NK-92 treated with Interleukin-12 subunit alpha and Interleukin-12 subunit beta, amount 100 ng/mL, for 24 hours (cell line): ENCODE results near the gene AFAP1.

Experiments used
- DNase-seq: peaks from one replicate; lab custom pipeline; 2025; lab: John Stamatoyannopoulos, UW

AFAP1 gene

DNA sequence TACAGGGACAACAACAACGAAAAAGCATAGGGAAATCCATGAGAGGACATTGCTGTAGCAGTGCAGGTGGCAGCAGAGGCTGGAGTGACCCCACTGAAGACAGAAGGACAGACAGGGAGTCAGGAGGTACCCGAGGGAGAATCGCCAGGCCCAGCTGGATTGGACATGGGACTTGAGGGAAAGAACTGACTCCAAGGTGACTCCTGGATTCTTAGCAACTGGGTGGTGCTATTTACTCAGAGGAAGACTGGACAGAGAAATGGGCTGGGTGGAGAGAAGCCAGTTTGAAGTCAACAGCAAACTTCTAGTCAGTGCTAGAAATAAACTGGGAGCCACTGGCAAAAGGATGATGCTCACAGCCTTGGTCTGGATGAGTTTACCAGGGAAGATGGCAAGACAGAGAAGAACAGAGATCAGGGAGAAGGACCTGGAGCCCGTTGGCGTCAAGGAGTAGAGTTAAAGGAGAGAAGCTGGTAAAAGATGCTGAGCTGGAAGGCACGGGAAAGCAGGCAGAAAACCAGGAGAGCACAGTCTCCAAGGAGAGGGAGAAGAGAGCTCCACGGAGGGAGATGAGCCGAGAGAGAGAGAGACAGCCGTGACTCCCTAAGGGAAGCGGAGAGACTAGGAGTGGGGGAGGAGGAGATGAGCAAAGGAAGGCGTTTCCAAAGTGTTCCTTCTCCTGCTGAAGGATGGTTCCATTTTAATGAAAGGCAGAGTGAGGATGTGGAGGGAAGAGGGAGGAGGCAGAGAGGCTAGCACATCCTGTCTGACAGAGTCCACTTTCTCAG, 119.4 kb downstream of the AFAP1 start:
- no peak for DNase-seq

DNA sequence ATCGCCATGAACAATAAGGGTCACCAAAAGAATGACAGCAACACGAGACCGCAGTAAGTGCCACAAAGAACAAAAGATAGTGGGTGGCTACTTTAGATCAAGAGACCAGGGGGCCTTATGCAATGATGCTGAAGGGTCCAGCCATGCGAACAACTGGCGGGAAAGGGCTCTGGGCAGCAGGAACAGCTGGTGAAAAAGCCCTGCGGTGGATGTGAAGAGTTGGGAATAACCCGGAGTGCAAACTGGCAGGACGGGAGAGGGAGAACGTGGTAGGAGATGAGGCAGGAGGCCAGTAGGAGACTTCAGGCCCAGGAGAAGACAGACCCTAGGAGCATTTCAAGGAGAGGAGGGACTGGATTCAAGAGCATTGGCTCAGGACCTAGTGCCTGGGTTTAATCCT, 120.2 kb downstream of the AFAP1 start:
- no peak for DNase-seq

DNA sequence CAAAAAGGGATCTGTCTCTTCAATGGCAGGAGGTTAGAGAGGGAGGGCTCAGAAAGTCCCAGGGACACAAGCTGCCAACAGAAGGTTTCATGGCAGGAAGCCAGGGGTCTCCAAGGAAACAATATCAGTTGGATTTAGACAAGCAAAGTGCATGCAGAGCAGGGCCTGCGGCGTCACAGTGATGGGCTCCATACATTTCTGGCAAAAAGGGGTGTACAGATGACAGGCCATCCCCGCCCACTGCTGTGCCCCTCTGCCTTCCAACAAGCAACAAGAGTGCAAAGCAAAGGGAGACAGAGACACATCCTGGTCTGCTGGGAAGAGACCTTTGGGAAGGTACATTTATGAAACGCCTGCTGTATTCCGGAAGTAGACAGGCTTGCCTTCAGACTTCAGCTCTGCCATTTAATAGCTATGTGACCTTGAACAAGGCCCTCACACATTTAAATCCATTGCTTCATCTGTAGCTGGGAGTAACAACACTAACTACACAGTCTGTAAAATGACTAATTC, 121.2 kb downstream of the AFAP1 start:
- DNase-seq, result no peak

- DNase-seq, result no peak
Observed at GRCh38 chr4:7817877-7818398, 121.7 kb downstream of the AFAP1 start.

- no peak for DNase-seq
Observed at GRCh38 chr4:7816771-7817170, 122.9 kb downstream of the AFAP1 start.

DNA sequence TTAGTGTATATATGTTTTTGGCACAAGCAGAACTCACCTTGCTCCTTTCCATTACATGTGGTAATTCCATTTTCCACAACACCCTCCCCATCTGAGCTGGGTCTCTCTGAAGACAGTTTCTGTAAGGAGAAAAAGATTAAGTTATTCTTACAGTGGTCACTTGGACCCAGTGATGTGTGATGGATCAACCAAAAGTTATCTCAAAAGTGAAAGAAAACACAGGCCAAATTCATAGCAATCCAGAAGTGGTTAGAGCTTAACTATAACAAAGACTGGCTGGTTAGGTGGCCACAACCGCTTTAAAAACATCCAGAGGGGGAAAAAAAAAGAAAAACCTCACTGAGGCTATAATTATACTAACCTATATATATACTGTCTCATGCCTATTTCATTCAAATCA, 123.7 kb downstream of the AFAP1 start:
- DNase-seq, result no peak

DNA sequence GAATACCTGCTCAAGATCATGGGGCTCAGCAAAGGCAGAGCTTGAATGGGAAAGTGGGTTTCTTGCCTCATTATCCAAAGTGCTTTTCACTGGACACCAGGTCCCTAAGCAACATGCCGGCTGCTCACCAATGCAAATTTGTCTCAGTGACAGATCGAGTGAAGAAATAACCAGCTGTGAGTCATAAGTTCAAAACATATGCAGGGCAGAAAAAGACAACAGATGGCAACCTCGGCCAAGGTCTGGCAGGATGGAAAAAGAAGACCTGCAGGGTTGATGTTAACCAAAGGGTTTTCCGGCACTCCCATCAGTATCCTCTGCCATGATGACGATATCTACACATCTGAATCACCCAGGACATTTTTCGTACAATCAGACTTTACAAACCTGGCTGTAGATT, 124.1 kb downstream of the AFAP1 start:
- no peak for DNase-seq

DNA sequence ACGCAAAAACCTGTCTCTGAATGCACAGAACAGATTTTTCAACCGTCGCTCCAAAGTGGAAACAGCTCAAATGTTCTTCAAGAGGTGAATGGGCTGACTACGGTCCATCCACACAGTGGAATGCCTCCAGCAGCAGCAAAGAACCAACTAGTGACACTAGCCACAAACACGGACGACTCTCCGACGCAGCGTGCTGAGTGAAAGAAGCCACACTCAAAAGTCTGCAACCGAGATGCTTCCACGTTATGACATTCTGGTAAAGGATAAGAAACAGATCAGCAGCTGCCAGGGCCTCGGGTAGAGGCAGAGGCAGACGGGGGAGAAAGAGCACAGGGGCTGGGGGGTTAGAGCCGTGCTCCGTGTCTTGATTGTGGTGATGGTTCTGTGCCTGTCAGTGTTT, 125.2 kb downstream of the AFAP1 start:
- DNase-seq, result no peak

DNA sequence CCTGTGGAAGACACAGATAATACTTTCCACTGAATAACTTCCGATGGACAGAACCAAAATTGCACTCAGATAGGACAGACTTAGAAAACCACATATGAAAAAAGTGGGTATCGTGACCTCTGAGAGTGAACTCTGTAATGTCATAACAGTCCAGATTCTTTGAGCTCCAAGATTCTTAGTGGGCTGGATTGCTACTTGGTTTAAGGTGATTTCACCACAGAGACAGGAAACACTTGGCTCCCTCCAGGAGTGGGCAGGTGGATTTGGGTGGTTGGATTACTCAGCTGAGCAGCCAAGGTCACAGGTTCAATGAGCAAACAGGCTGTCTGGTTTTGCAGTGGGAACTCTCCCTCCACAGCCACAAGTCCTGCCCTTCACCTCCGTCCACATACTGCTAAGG, 126.0 kb downstream of the AFAP1 start:
- no peak for DNase-seq

- no peak for DNase-seq
Observed at GRCh38 chr4:7812921-7813320, 126.7 kb downstream of the AFAP1 start.

DNA sequence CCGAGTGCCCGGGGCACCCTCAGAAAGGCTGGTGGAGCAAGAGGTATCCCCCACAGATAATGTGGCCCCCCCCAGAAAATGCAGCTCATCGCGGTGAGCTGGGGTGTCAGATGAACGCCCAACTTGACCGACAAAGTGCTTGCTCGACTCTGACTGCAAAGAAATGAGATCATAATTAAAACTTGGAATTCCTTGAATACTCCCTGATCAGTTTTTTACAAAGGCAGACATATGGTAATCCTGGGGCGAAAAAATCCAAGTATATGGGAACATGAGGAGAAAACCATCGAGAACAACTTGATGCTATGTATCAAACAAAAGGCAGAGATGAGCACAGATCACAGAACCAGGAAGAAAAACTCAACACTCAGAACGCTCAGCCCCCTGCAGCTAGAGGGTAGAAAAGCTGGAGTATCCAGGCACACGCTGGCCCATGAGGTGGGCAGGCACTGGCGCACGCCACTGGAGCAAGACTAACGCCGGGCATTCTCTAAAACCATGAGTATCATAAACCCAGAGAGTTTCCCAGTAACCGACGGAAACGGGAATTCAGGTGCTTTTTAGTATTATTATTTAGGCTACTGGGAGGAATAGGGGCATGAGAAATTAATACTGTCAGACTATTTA, 127.3 kb downstream of the AFAP1 start:
- no peak for DNase-seq

GRCh38 chr4:7811536-7812191, 128.0 kb downstream of the AFAP1 start:
- no peak for DNase-seq

DNA sequence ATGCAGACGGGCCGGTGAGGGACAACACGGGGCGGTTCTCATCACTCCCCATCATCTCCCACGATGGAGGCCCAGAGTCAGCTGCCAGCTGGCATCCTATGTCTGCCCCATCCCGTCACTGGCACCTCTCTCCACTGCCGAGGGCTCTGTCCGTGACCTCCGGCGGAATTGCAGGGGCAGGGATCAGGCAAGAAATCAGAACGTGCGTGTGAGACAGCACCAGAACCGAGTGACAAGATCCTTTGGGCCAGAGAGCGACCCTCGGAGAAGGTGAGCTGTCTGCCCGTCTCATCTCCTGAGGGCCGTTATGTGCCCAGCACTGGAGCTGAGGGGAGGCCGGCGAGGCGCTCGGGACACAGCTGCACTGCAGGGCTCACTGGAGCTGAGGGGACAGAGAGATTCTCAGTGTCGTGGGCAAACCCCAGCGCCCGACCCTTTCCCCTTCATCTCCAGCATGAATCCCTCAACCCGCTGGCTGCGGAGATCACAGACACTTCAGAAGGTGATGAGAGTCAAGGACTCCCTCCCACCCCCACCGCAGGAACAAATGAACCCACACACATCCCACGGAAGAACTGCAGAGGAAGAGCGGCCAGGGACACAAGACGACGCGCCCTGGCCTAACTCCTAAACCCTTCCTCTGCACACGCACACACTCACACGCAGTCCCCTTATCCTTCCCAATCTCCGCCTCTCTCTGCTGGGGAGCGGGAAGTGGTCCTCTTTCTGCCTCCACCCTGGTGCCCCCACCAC, 128.7 kb downstream of the AFAP1 start:
- no peak for DNase-seq

- DNase-seq, result no peak
Observed at GRCh38 chr4:7808752-7809151, 130.9 kb downstream of the AFAP1 start.

DNA sequence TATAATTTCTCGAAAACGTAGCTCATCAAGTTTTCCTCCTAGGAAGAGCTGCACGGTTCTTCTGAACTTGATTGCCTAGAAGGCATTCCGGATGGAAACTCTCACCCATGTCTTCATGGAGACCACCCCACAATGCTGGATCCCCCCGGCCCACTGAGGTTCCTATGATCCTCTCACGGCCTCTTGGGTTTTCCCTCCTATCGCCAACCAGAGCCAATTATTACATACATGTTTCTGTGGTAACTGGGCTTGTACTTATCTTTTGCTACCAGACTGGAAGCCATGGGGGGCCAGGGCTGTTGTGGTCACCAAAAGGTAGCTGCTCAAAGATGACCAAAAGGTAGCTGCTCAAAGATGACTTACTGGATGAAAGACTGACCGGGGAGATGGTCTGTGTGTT, 131.5 kb downstream of the AFAP1 start:
- no peak for DNase-seq

GRCh38 chr4:7807351-7807921, 132.2 kb downstream of the AFAP1 start:
- DNase-seq, result no peak

- DNase-seq, result no peak
Observed at GRCh38 chr4:7806338-7807090, 133.1 kb downstream of the AFAP1 start.

- DNase-seq, result no peak
Observed at GRCh38 chr4:7805533-7806337, 133.9 kb downstream of the AFAP1 start.

DNA sequence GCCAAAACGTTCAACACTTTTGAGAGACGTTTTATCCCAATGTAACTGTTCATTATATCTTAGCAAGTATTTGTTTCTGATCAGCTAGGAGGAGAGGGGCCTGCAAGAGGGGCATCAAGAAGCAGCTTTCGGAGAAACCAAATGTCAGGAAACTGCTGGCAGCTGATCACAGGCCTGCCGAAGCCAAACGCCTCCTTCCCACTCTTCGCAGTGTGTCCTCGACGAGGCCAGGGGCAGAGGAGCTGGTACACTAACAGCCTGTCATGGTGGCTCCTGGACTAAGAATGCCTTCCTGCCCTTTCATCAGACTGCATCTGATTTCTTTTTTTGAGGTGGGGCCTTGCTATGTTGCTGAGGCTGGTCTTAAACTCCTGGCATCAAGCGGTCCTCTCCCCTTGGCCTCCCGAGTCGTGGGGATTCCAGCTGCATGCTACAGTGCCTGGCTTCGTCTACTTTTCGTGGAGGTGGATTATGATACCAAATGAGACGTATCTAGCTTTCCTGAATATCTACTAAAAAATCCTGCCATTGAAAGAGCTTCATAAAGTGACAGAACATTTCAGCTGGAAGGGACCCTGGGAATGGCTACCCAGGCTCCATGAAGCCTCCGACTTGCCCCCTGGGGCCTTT, 134.8 kb downstream of the AFAP1 start:
- no peak for DNase-seq
